HepG2 (cell line): Measurements from ENCODE around the gene GIPC3.

Experiments used
- CCAR2 ChIP-seq: fragments of 200-400 bp; formaldehyde crosslinking; optimal IDR thresholded peaks from 2 replicates; pipeline ENCODE3; 2018; ENCODE audit warnings: low read depth, mild to moderate bottlenecking, low read length, moderate library complexity
- NFRKB ChIP-seq: fragments of 450-650 bp; IDR thresholded peaks from 2 replicates; pipeline ENCODE4 v1.6.1; 2017
- NR1H2 ChIP-seq: sonication (generic); formaldehyde crosslinking; IDR thresholded peaks from 2 replicates; pipeline ENCODE4 v1.8.1; 2022; ENCODE audit warnings: low read depth, missing genetic modification reagents, borderline replicate concordance
- NR2C2 ChIP-seq: sonication (generic); formaldehyde crosslinking; IDR thresholded peaks from 2 replicates; pipeline ENCODE4 v1.4.0; 2020; ENCODE audit warnings: missing genetic modification reagents, mild to moderate bottlenecking, moderate library complexity, borderline replicate concordance
- ZNF383 ChIP-seq: sonication (generic); formaldehyde crosslinking; IDR thresholded peaks from 2 replicates; pipeline ENCODE4 v1.4.0; 2020; ENCODE audit warnings: missing genetic modification reagents, mild to moderate bottlenecking, borderline replicate concordance
- ZNF83 ChIP-seq: sonication (generic); formaldehyde crosslinking; IDR thresholded peaks from 2 replicates; pipeline ENCODE4 v1.4.0; 2020; ENCODE audit warnings: missing genetic modification reagents, mild to moderate bottlenecking, borderline replicate concordance
- ZSCAN31 ChIP-seq: sonication (generic); formaldehyde crosslinking; IDR thresholded peaks from 2 replicates; pipeline ENCODE4 v1.5.0; 2020; ENCODE audit warnings: low read depth, mild to moderate bottlenecking, missing genetic modification reagents
- TF ChIP-seq, protein P1 (sequence below): sonication (generic); formaldehyde crosslinking; IDR thresholded peaks from 2 replicates; pipeline ENCODE4 v1.5.0; 2020; ENCODE audit warnings: mild to moderate bottlenecking, missing genetic modification reagents, moderate library complexity

DNA sequence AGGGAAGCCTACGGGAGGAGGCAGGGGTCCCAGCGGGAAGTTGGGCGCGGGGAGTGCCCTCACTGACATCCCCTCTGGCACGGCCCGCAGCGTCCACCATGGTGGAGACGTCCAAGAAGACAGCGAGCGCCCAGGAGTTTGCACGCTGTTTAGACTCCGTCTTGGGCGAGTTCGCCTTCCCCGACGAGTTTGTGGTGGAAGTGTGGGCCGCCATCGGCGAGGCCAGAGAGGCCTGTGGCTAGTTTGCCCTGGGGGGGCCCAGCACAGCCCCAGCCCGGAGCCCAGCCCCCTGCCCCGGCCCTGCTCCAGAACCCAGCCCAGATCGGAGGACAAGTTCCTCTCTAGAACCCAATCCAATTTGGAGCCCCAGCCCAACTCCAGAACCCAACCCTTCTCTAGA is 4.7 kb downstream of the GIPC3 start:
- TF ChIP-seq NFRKB (no peak), ZNF83 (CRISPR knock-in tag) (no peak), CCAR2 (no peak), ZSCAN31 (no peak), ZNF383 (CRISPR knock-in tag) (no peak), NR2C2 (CRISPR knock-in tag) (no peak), NR1H2 (CRISPR knock-in tag) (no peak)
- TF ChIP-seq, protein P1, sequence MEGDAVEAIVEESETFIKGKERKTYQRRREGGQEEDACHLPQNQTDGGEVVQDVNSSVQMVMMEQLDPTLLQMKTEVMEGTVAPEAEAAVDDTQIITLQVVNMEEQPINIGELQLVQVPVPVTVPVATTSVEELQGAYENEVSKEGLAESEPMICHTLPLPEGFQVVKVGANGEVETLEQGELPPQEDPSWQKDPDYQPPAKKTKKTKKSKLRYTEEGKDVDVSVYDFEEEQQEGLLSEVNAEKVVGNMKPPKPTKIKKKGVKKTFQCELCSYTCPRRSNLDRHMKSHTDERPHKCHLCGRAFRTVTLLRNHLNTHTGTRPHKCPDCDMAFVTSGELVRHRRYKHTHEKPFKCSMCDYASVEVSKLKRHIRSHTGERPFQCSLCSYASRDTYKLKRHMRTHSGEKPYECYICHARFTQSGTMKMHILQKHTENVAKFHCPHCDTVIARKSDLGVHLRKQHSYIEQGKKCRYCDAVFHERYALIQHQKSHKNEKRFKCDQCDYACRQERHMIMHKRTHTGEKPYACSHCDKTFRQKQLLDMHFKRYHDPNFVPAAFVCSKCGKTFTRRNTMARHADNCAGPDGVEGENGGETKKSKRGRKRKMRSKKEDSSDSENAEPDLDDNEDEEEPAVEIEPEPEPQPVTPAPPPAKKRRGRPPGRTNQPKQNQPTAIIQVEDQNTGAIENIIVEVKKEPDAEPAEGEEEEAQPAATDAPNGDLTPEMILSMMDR (CRISPR knock-in tag): no peak
